ENCODE data around the gene TAB3. TPM values are rescaled to one million over a fixed set of nuclear protein-coding genes. Genes with fewer than 3 reads are reported as not detected.

TAB3 gene
- total RNA-seq, 1 donor from 2014 or later, result 19.4 TPM

DNA sequence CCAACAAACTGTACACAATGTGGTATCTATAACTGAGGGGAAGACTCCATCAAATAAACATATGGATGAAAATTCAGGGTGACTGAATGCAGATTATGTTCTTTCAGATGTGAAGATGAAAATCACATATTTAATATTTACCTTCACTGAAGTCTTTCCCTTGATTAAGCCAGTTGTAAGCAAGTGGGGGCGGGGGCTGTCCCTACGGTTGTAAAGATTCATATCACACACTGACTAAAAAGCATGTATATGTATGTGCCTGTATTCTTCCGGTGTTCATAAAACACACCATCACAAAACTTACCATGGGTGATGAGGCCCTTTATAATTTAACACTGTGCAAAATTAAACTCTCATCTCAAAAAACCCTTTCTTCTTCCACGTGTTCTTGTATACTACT, 1.3 kb downstream of the TAB3 start:
- H3K4me3 ChIP-seq (ENCODE audit: low read depth, low read length), result peak overlapping the region; percentile 72
- TF ChIP-seq, protein P1, sequence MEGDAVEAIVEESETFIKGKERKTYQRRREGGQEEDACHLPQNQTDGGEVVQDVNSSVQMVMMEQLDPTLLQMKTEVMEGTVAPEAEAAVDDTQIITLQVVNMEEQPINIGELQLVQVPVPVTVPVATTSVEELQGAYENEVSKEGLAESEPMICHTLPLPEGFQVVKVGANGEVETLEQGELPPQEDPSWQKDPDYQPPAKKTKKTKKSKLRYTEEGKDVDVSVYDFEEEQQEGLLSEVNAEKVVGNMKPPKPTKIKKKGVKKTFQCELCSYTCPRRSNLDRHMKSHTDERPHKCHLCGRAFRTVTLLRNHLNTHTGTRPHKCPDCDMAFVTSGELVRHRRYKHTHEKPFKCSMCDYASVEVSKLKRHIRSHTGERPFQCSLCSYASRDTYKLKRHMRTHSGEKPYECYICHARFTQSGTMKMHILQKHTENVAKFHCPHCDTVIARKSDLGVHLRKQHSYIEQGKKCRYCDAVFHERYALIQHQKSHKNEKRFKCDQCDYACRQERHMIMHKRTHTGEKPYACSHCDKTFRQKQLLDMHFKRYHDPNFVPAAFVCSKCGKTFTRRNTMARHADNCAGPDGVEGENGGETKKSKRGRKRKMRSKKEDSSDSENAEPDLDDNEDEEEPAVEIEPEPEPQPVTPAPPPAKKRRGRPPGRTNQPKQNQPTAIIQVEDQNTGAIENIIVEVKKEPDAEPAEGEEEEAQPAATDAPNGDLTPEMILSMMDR (conservative IDR thresholded peaks at IDR 0.05; ENCODE audit: low read depth, low read length), result no peak
- no peak for DNase-seq (ENCODE audit: low read depth)

DNA sequence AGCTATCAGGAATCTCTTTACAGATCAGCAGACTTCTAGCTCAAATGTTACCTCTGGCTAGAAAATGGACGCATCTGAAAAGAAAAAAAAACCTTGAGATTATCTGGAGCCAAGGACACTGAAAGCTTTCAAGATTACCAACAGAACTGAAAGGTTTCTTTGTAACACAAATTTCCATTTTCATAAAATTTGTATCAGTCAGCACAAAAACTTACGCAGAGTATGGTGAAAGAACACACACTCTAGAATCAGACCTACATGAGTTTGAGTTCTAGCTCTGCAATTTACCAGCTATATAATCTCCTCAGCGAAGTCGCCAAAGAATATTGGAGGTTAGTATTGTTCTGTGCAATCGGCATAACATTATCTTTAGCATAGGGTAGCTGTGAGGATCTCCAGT, 1.8 kb downstream of the TAB3 start:
- H3K4me3 ChIP-seq (ENCODE audit: low read depth, low read length), result no peak overlapping the region
- DNase-seq (ENCODE audit: low read depth), result no peak
- TF ChIP-seq, protein P1 (conservative IDR thresholded peaks at IDR 0.05; ENCODE audit: low read depth, low read length), result no peak

DNA sequence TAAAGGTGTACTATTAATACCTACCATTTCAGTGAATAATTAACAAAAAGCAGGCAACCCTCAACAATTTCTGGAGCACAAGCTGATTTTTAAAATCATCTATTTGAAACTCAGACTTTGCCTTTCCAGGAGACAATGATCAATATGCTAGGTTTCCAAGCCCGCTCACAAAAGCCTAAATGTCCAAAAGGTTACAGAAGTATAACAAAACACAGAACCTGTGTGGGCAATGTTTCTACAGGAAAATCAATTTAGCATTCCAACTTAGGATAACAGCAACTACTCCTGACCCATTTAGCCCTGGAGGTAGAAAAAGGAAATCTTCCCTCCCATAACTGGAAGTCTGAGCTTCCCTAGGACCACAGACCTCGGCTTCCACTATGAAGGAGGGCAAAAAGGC, 3.9 kb downstream of the TAB3 start:
- TF ChIP-seq, protein P1 (conservative IDR thresholded peaks at IDR 0.05; ENCODE audit: low read depth, low read length), result no peak
- no peak for DNase-seq (ENCODE audit: low read depth)
- H3K4me3 ChIP-seq (ENCODE audit: low read depth, low read length), result no peak overlapping the region

DNA sequence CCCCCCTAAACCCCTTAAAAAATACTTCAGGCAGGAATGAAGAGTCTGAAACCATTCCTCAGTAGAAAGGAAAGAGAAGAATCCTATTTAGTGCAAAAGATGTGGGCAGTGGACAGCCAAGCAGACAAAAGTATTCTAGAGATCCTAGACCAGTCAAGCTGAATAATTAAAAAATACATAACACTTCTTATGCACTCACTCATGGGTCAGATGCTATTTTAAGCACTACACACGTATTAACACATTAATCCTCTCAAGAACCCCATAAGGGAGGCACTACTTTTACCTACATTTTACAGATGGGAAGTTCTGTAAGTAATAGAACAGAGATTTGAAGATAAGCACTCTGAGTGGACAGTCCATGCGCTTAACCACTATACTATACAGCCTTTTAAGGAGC, 5.9 kb downstream of the TAB3 start:
- no peak overlapping the region for H3K4me3 ChIP-seq (ENCODE audit: low read depth, low read length)
- no peak for DNase-seq (ENCODE audit: low read depth)
- TF ChIP-seq, protein P1 (conservative IDR thresholded peaks at IDR 0.05; ENCODE audit: low read depth, low read length), result no peak

DNA sequence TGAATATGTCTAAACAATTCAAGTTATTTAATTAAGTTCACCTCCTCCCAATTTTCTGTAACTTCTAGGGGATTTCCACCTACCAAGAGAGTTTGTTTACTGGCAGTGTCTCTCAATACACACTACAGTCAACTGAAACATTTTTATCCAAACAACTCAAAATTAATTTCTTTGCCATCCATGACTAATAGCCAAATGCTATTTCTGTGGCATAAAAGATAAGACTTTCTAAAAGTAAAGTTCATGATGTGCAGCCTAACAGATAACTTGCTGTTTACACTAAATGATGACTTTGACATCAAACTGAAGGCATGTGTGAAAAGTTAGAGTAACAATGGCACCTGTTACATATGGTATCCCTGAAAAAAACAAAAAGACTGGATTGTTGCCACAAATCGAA, 7.3 kb downstream of the TAB3 start:
- no peak overlapping the region for H3K4me3 ChIP-seq (ENCODE audit: low read depth, low read length)
- TF ChIP-seq, protein P1 (conservative IDR thresholded peaks at IDR 0.05; ENCODE audit: low read depth, low read length), result no peak
- DNase-seq (ENCODE audit: low read depth), result no peak

DNA sequence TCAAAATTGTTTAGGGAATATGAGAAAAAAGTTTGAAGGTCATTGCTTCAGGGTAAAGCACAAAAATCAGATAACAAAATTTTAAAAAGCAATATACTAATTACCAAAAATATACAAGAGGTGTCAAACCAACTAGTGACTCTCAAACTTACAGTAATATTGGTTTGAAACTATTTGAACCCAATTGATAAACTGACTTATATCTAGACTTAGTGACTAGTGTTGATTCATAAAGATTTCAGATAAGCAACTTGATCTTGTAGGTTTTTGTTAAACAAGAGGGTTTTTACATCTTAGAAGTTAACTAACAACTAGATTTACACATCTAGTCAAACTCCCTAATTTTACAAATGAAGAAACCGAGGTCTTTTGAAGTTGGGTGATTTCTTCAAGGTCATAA, 7.7 kb downstream of the TAB3 start:
- TF ChIP-seq, protein P1 (conservative IDR thresholded peaks at IDR 0.05; ENCODE audit: low read depth, low read length), result no peak
- no peak for DNase-seq (ENCODE audit: low read depth)
- no peak overlapping the region for H3K4me3 ChIP-seq (ENCODE audit: low read depth, low read length)

DNA sequence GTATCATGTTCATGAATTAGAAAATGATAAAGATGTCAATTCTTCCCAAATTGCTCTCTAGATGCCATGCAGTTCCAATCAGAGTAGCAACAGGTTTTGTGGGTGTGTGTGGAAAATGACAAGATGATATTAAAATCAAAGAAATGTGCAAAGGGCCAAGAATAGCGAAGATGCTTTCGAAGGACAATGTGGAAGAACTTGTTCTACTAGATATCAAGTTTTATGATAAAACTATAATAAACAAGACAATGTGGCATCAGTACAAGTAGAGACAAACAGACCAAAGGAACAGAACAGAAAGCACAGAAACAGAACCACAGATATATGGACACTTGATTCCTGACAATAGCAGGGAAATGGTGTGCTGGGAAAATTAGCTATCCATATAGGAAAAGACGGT, 9.0 kb downstream of the TAB3 start:
- TF ChIP-seq, protein P1 (conservative IDR thresholded peaks at IDR 0.05; ENCODE audit: low read depth, low read length), result no peak
- no peak overlapping the region for H3K4me3 ChIP-seq (ENCODE audit: low read depth, low read length)
- no peak for DNase-seq (ENCODE audit: low read depth)

Data from epithelial cell of proximal tubule (primary cell).